Endometrial microvascular endothelial cells (primary cell): Measurements from ENCODE around the gene TRAK1. TPM values are rescaled to one million over a fixed set of nuclear protein-coding genes. Genes with fewer than 3 reads are reported as not detected.

Experiments used
- in situ Hi-C: cut with HindIII; loops from 2 replicates; pipeline ENCODE4 v1.10.0; 2017; ENCODE audit warnings: low sequenced_read_pairs, low pct_unique_long_range_greater_than_20kb; ENCODE audit errors: inconsistent ontology term
- total RNA-seq: library from RNA; depleted of rRNA; stranded (reverse); fragments of >200 nt; gene quantifications from one replicate; pipeline ENCODE4 v1.2.3, GENCODE V29; 2015; ENCODE audit errors: inconsistent ontology term

Gene TRAK1
- total RNA-seq, 1 donor from 2014 or later = 36.1 TPM

GRCh38 chr3:42214064-42214463 is 122.9 kb downstream of the TRAK1 start:
- in situ Hi-C loops = no loop called here

- in situ Hi-C loops = no loop called here
These were observed 123.6 kb downstream of the TRAK1 start for GRCh38 chr3:42214565-42215283.

- in situ Hi-C loops = no loop called here
These were observed 125.1 kb downstream of the TRAK1 start for GRCh38 chr3:42216302-42216701.

- in situ Hi-C loops = no loop called here
These were observed 125.8 kb downstream of the TRAK1 start for GRCh38 chr3:42216931-42217333.

GRCh38 chr3:42220436-42221121 is 129.4 kb downstream of the TRAK1 start:
- in situ Hi-C loops = no loop called here

- in situ Hi-C loops = no loop called here
These were observed 132.0 kb downstream of the TRAK1 start for GRCh38 chr3:42222942-42223693.

GRCh38 chr3:42224178-42224577 is 133.0 kb downstream of the TRAK1 start:
- in situ Hi-C loops = no loop called here

- in situ Hi-C loops = no loop called here
These were observed 133.7 kb downstream of the TRAK1 start for GRCh38 chr3:42224658-42225421.

GRCh38 chr3:42225486-42226363 is 134.6 kb downstream of the TRAK1 start:
- in situ Hi-C loops = no loop called here

- in situ Hi-C loops = no loop called here
These were observed 135.6 kb downstream of the TRAK1 start for GRCh38 chr3:42226470-42227425.

GRCh38 chr3:42228796-42229195 is 137.6 kb downstream of the TRAK1 start:
- in situ Hi-C loops = no loop called here

- in situ Hi-C loops = no loop called here
These were observed 138.2 kb downstream of the TRAK1 start for GRCh38 chr3:42229266-42229941.

- in situ Hi-C loops = no loop called here
These were observed 139.0 kb downstream of the TRAK1 start for GRCh38 chr3:42229942-42230688.

GRCh38 chr3:42230860-42231259 is 139.7 kb downstream of the TRAK1 start:
- in situ Hi-C loops = no loop called here

- in situ Hi-C loops = no loop called here
These were observed 144.4 kb downstream of the TRAK1 start for GRCh38 chr3:42235532-42235931.

GRCh38 chr3:42236611-42237010 is 145.5 kb downstream of the TRAK1 start:
- in situ Hi-C loops = no loop called here
